Frontal cortex (tissue), 4 donors: ENCODE data around the gene MAP4K4. TPM values are rescaled to one million over a fixed set of nuclear protein-coding genes. Genes with fewer than 3 reads are reported as not detected.

Experiments
- DNase-seq, 2 donors: peaks; one replicate each; pipeline ENCODE4 v3.0.0; 2012; ENCODE audit warnings: low spot score in 2 of 2
- FAIRE-seq: peaks from 2 replicates; lab custom pipeline; 2012; peaks lifted over from hg19 to GRCh38; lab: Jason Lieb, UNC
- total RNA-seq: library from RNA; depleted of rRNA; stranded (reverse); fragments of >200 nt; gene quantifications from one replicate; pipeline ENCODE4 v1.2.3, GENCODE V29; 2014
- donor health status: control.
- donor health status: control.
- donor health status: control.

Gene MAP4K4
- total RNA-seq, 1 donor from 2014 or later, result 161 TPM

DNA sequence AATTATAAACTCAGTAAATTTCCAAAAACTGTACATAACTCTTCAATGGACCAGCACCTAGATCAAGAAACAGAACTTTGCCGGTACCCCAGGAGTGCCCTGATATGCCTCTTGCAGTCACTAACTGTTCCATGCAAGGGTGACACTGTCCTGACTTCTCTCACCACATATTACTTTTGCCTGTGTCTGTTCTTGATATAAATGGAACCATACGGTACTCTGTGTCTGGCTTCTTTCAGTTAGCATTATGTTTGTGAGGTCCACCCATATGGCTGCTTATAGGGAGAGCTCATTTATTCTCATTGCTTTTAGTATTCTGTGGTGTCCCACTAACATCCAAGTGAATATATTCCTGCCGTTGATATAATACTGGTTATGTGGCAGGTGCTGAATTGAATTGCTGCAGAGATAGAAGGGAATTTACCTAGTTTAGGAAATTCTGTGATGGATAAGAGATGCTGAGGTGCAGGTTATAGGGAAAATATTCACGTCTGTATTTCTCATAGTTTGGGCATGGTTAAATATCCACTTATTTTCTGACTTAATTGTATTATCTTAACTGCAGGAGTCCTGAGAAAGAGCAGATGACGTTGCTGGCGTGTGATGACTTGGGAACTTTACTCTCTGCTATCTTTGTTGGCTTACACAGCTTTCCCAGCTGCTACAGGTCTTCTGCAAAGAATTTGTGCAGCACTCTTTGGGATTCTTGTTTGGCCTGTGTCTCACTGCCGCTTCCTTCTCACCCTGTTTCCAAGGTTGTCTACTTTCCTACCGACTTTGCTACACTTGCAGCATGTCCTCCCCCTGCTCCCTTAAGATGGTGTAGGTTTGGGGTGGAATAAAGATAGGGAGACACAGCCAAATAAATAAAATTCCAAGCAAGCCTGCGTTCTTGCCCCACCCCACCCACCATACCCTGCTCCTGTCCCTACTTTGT is 107.9 kb downstream of the MAP4K4 start:
- DNase-seq (no peak), FAIRE-seq (no peak)

- DNase-seq (no peak), FAIRE-seq (no peak)
Observed at GRCh38 chr2:101806123-101806522, 108.6 kb downstream of the MAP4K4 start.

GRCh38 chr2:101806701-101807100 is 109.2 kb downstream of the MAP4K4 start:
- DNase-seq, result no peak
- FAIRE-seq, result no peak

DNA sequence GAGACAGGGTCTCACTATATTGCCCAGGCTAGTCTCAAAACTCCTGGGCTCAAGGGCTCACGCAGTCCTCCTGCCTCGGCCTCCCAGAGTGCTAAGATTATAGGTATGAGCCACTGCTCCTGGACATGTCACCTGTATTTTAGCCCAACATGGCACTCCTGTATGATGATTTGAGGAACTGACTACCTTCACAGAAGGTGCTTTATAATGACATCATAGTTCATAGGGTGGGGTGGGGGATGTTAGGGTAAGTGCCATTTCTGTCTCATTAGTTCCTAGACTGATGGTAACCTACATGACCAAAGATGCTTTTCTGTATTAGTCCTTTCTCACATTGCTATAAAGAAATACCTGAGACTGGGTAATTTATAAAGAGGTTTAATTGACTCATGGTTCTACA is 109.7 kb downstream of the MAP4K4 start:
- FAIRE-seq (no peak), DNase-seq (no peak)

GRCh38 chr2:101808006-101808562 is 110.6 kb downstream of the MAP4K4 start:
- no peak for DNase-seq
- FAIRE-seq, result no peak

DNA sequence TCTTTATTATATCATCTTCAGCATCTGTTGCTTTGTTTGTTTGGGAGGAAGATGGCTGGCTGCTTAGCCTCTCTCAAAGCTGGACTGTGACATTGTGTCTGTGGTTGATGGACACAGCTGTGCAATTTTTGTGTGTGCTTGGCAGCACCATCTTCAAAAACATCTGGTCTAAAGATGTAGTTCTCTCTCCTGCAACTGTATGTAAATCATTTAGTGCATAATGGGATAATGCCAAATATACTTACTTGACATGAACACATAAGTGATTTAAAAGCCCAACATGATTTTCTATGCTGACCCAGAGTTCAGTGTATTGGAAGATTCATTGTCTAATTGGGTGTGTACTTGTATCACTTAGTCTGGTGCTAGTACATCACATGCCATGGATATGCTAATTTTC is 112.2 kb downstream of the MAP4K4 start:
- FAIRE-seq (no peak), DNase-seq (no peak)

DNA sequence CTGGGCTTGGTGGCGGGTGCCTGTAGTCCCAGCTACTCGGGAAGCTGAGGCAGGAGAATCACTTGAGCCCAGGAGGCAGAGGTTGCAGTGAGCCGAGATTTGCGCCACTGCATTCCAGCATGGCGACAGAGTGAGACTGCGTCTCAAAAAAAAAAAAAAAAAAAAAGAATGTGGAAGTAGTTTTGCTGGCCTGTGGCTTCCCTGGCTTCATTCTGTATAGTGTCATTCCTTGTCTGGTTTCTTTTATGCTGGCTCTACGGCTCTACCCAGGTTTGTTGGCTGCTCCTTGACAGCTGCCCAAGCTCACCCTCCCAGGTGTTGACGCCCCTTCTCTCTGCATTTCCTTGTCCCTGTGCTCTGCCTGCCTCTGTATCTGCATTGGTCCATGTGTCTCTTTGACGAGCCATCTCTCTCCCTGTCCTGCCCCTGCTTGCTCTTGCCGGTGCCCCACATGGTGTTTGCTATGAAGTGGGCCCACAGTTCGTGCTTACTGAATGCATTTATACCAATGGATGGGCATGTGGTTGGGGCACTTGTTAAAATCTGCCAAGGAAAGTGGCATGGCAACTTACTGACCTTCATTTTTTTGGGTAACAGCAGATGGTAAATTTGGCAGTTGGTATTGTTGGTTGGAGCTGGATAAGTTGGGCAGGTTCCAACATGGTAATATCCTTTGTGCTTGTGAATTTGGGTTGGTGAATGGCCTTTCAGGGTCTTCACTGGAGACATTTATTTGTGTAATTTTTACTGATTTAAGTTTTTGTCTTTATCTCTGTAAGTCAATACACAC is 113.9 kb downstream of the MAP4K4 start:
- no peak for DNase-seq
- FAIRE-seq, result no peak

DNA sequence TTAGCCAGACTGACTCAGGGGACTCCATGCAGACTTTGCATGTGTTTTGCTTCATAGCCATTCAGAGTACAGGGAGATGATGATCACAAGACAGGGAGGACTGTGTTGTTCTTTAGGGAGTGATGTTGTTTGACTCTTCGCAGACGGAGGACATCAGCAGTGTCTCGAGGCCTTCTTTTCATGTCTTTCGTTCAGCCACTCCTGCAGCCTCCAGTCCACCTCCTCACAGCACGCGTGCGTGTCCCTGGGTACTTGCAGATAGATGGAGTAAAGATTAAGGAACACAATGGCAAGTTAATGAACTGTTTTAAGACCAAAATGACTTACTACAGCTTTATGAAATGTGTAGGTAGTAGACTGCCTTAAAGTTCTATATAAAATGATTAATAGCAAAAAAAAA is 114.7 kb downstream of the MAP4K4 start:
- FAIRE-seq, result no peak

GRCh38 chr2:101814752-101815151 is 117.2 kb downstream of the MAP4K4 start:
- DNase-seq, result no peak

More for the DNA sequence above, 114.7 kb downstream of the MAP4K4 start:
- no peak for DNase-seq

GRCh38 chr2:101815154-101815553 is 117.6 kb downstream of the MAP4K4 start:
- DNase-seq, result no peak
- no peak for FAIRE-seq

More at GRCh38 chr2:101814752-101815151, 117.2 kb downstream of the MAP4K4 start:
- no peak for FAIRE-seq

DNA sequence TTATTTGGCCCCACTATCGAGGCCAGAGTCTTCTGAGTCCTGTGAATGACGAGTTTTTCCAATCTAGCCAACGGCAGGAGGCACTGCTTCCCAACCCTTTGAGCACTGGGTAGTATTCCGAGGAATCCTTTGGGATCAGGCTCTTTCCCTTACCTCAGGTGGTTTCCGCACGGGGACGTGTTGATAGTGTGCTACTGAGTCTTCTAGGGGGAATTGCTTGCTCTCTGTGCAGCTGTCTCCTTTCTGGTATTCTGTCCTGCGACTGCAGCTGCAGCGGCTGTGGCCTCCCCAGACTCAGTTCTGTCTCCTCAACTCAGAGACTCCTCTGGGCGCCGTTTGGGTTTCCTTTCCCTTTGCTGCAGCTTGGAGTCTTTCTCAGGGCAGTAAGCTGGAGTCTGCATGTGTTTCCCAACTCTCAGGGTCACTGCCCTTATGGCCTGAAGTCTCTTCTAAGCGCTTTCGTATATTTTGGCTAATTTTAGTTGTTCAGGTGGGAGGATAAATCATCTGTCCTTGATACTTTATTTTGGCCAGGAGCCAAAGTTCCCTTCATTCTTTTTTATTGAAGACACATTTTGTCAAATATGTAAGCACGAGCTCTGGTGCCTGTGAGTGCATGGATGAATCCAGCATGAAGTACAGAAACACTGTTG is 118.4 kb downstream of the MAP4K4 start:
- DNase-seq, result no peak
- FAIRE-seq, result no peak

DNA sequence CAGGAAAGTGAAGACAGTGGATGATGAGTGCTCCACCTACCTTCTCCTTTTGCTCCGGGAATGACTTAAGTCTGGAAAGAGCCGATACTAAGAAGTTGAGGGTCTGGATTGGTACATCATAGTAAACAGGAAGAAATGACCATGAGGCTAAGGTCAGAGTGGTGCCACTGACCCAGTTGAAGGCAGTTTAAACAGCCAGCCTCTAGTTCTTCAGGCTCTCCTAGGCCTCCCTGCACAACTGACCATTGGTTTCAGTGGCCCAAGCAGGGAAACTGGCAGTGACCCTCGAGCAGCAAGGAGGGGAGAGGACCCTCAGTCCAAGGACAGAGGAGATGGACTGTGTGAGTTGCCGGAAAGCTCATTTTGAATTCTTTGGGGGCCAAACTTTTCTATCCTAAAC is 119.1 kb downstream of the MAP4K4 start:
- DNase-seq (no peak), FAIRE-seq (no peak)

DNA sequence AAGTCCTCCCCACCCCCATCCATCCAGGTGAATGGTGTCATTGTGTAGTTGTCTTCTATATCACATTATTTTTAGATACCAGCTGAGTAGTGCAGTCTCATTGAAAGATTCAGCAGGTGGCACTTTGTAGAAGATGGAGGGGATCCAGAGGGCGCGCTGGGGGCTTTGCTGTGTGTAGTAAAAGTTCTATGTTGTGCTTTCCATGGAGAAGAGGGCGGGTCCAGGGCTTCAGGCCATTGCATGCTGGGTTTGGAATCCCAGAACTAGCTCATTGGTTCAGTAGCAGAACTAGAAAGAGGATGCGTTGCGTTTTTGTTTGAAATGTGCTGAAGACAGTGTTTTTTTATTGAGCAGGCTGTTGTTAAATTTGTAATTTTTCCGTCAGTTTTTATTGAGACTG is 120.0 kb downstream of the MAP4K4 start:
- FAIRE-seq (no peak), DNase-seq (no peak)

- peak in 1 of 2 donors; percentile 11 for DNase-seq
- FAIRE-seq, result no peak
Observed at GRCh38 chr2:101818531-101819451, 121.3 kb downstream of the MAP4K4 start.

DNA sequence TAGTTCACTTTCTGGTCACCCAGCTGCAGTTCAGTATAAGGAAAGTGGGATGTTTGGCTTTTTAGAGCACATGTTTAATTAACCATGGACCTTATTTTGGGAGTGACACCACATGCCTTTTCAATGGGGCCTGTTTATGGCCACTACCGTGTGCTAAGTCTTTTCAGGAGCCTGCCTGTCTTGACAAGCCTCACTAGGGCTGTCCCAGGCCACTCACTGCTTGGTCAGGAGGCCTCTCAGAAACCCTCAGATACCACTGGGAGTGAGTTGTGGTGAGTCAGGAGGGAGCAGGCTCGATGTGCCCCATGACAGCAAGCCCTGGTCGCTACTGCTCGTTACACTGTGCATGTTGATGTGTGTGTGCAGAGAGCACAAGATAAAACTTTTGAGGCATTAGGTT is 123.0 kb downstream of the MAP4K4 start:
- FAIRE-seq (no peak), DNase-seq (no peak)

GRCh38 chr2:101821059-101821805 is 123.7 kb downstream of the MAP4K4 start:
- DNase-seq (no peak), FAIRE-seq (no peak)

DNA sequence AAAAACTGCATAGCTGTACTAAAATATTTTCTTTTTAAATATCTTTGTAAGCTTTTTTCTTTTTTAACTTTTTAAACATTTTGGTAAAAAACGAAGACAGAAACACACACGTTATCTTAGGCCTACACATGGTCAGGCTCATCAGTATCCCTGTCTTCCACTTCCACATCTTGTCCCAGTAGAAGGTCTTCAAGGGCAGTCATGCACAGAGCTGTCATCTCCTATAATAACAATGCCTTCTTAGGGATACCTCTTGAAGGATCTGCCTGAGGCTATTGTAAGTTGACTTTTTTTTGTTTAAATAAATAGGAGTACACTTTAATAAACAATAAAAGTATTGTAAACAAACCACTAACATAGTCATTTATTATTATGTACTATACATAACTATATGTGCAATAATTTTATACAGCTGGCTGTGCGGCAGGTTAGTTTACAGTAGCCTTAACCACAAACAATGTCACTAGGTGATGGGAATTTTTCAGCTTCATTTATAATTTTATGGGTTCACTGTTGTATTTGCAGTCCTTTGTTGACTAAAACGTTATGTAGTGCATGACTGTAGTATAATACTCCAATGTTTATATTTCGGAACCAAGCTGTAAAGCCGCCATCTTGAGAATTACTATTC is 124.4 kb downstream of the MAP4K4 start:
- peak; percentile 3 for FAIRE-seq
- DNase-seq, result no peak

DNA sequence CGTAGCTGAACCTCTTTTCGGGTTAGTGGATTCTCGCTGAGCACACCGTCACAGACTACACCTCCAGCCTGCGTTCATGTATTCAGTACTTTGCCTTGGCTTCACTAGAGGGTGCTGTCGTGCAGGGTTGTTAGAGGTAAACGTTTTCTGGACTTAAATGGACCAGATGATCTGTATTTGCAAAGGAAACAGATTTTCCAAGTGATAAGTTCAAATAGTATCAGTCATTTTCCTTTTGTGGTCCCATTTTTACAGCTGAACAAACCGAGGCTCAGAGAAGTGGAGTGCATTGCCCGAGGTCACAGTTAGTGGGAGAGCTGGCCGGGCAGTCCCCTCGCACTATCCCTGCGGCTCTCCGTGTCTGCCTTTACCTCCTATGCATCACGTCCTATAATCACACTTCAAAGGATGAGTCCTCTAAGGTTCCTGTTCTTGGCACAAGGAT is 125.9 kb downstream of the MAP4K4 start:
- FAIRE-seq (no peak), DNase-seq (no peak)
